GM21737 (cell line): ENCODE results near the gene MYO1C.
A peak's percentile ranks its signal among the peaks of the same experiment; 100 is the strongest.
"Not testable (repeated sequence)": the region's sequence is repeated elsewhere in the genome, so short reads cannot be mapped to it uniquely, and the experiment has no call there.

ENCODE experiments used
- ATAC-seq: cut with Tn5 transposase; IDR thresholded peaks from one replicate; pipeline ENCODE4 v1.9.1; 2021; ENCODE audit warnings: mild to moderate bottlenecking, moderate library complexity; ENCODE audit not compliant: unreplicated experiment

The MYO1C gene

GRCh38 chr17:1492249-1493206 lies at the start of gene MYO1C:
Gene MYO1C (minus strand): TSS chr17:1492686. CDS start chr17:1492487, 199 bp downstream.
- ATAC-seq = no peak

GRCh38 chr17:1541367-1541904 lies 49.0 kb upstream of the MYO1C start:
- no peak for ATAC-seq

- ATAC-seq = no peak
These were observed 47.3 kb upstream of the MYO1C start for GRCh38 chr17:1539811-1540210.

- ATAC-seq = no peak
These were observed 43.3 kb upstream of the MYO1C start for GRCh38 chr17:1535737-1536136.

- ATAC-seq = no peak
These were observed 41.3 kb upstream of the MYO1C start for GRCh38 chr17:1533661-1534325.

- ATAC-seq = no peak
These were observed 40.5 kb upstream of the MYO1C start for GRCh38 chr17:1532836-1533602.

GRCh38 chr17:1529863-1530262 lies 37.4 kb upstream of the MYO1C start:
- ATAC-seq = no peak

GRCh38 chr17:1526876-1527275 lies 34.4 kb upstream of the MYO1C start:
- ATAC-seq = not testable (repeated sequence)

- no peak for ATAC-seq
These were observed 30.1 kb upstream of the MYO1C start for GRCh38 chr17:1522626-1523025.

GRCh38 chr17:1521086-1521640 lies 28.7 kb upstream of the MYO1C start:
- no peak for ATAC-seq

GRCh38 chr17:1519678-1520077 lies 27.2 kb upstream of the MYO1C start:
- ATAC-seq = no peak

- ATAC-seq = no peak
These were observed 25.9 kb upstream of the MYO1C start for GRCh38 chr17:1518410-1518809.

GRCh38 chr17:1516388-1517161 lies 24.1 kb upstream of the MYO1C start, which contains the start of gene INPP5K:
Gene INPP5K (minus strand): TSS chr17:1516612. CDS start chr17:1516499, 113 bp downstream.
- ATAC-seq = peak; percentile 85

- no peak for ATAC-seq
These were observed 23.3 kb upstream of the MYO1C start for GRCh38 chr17:1515640-1516387.

- ATAC-seq = no peak
These were observed 19.9 kb upstream of the MYO1C start for GRCh38 chr17:1512351-1512750.

- no peak for ATAC-seq
These were observed 19.4 kb upstream of the MYO1C start for GRCh38 chr17:1511756-1512321.

GRCh38 chr17:1511290-1511689 lies 18.8 kb upstream of the MYO1C start:
- no peak for ATAC-seq

- ATAC-seq = no peak
These were observed 16.9 kb upstream of the MYO1C start for GRCh38 chr17:1509290-1509881.
